ENCODE data around the gene PTP4A2. TPM values are rescaled to one million over a fixed set of nuclear protein-coding genes. Genes with fewer than 3 reads are reported as not detected.
A peak's percentile ranks its signal among the peaks of the same experiment; 100 is the strongest.

Gene PTP4A2
- total and polyA plus RNA-seq, 11 donors, result 74.4 to 354 (median 242) TPM

DNA sequence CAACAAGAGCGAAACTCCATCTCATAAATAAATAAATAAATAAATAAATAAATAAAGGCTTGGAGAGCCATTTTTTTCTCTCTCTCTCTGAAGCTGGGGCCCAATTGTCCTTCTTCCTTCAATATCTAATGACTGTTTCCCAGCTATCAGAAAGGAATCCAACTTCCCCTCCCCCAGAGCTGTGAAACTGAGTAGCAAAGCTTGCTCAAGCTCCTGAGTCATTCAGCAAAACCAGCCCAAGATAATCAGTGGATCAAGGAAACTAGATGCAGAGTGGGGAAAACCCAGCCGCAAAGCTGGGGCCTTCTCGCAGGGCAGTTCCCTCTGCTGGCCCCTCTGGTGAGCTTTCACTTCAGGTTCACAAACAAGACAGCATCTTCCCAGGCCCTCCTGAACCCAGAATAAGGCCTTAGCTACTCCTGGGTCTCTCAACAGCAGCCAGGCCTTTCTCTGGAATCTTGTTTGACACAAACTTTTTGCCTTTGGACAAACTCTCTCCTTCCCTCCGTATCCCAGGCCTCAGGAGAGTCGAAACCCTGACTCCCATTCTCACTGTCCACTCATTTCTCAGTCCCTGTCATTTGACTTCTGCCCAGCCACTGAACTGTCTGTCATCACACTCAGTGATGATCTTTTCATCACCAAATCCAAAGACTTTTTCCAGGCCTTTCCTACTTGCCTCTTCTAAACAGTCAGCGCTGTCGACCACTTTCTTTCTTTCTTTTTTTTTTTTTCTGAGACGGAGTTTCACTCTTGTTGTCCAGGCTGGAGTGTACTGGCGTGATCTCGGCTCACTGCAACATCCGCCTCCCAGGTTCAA lies 18.0 kb upstream of the PTP4A2 start:
- WGBS, 4 donors, result 63 to 68% (median 65%) methylated on average over 11 of the region's 11 CpGs
- peaks cover 10 to 93% (median 34%) of the 10 kb centered on the region in 12 donors for H3K4me1 ChIP-seq

DNA sequence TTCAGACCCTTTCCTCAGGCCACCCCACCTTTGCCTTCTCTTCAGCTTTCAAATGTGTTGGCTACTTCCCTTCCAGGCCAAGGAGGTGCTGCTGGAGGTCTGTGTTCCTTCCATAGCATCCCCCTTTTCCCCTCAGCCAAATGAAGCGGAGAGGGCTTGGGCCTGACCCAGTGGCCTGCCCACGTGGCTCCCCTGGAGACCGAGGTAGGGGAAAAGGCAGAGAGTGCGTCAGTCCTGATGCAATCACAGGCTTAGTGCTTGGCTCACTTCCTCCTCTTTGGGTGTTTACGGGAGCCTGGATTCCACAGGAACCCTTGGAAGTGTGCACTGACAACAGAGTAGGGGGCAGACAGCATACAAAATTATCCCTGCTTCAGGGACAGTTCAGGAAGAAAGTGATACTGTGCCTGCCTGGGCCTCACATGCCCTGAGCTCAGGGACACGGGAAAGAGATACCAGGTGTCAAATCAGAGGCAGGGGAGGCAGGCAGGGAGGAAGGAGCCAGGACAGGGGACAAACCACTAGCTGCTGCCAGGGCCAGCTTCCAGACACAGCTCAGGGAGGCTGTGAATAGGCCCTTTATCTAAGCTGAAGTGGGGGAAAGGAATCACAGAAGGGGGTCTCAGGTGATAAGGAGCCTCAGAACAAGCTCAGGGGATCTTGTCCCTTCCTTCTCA lies 16.6 kb upstream of the PTP4A2 start:
- peaks cover 10 to 81% (median 34%) of the 10 kb centered on the region in 12 donors for H3K4me1 ChIP-seq
- peak; percentile 87 to 95 (median 90) for DNase-seq
- H3K4me3 ChIP-seq, result no peak overlapping the region
- peak overlapping the region; percentile 89 to 94 (median 91) for H3K27ac ChIP-seq
- H3K36me3 ChIP-seq, result no peaks in the 10 kb centered on the region
- WGBS, 4 donors, result 9 to 17% (median 12%) methylated on average over 6 of the region's 6 CpGs
- intact Hi-C loops (cut with DNase I), result no loop called here
- H3K27me3 ChIP-seq, result no peaks in the 10 kb centered on the region
- no peaks in the 10 kb centered on the region for H3K9me3 ChIP-seq
- TF ChIP-seq, protein P1, sequence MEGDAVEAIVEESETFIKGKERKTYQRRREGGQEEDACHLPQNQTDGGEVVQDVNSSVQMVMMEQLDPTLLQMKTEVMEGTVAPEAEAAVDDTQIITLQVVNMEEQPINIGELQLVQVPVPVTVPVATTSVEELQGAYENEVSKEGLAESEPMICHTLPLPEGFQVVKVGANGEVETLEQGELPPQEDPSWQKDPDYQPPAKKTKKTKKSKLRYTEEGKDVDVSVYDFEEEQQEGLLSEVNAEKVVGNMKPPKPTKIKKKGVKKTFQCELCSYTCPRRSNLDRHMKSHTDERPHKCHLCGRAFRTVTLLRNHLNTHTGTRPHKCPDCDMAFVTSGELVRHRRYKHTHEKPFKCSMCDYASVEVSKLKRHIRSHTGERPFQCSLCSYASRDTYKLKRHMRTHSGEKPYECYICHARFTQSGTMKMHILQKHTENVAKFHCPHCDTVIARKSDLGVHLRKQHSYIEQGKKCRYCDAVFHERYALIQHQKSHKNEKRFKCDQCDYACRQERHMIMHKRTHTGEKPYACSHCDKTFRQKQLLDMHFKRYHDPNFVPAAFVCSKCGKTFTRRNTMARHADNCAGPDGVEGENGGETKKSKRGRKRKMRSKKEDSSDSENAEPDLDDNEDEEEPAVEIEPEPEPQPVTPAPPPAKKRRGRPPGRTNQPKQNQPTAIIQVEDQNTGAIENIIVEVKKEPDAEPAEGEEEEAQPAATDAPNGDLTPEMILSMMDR (IDR thresholded peaks at IDR 0.05), result no peak
- peak in 1 of 2 donors; percentile 41 for TF ChIP-seq POLR2A (IDR thresholded peaks at IDR 0.05)
- peak; percentile 90 to 94 (median 92) for ATAC-seq

More for the DNA sequence above, 18.0 kb upstream of the PTP4A2 start:
- no peak overlapping the region for H3K4me3 ChIP-seq
- peak overlapping the region; percentile 89 to 94 (median 91) for H3K27ac ChIP-seq
- TF ChIP-seq, protein P1 (IDR thresholded peaks at IDR 0.05), result peak in 5 of 12 donors; percentile 19 to 41 (median 24)
- TF ChIP-seq POLR2A (IDR thresholded peaks at IDR 0.05), result peak in 1 of 2 donors; percentile 49
- peak; percentile 74 to 78 (median 76) for DNase-seq
- H3K9me3 ChIP-seq, result no peaks in the 10 kb centered on the region
- peak in 3 of 4 donors; percentile 51 to 53 (median 53) for ATAC-seq
- H3K27me3 ChIP-seq, result no peaks in the 10 kb centered on the region
- intact Hi-C loops (cut with DNase I), result no loop called here
- H3K36me3 ChIP-seq, result no peaks in the 10 kb centered on the region

DNA sequence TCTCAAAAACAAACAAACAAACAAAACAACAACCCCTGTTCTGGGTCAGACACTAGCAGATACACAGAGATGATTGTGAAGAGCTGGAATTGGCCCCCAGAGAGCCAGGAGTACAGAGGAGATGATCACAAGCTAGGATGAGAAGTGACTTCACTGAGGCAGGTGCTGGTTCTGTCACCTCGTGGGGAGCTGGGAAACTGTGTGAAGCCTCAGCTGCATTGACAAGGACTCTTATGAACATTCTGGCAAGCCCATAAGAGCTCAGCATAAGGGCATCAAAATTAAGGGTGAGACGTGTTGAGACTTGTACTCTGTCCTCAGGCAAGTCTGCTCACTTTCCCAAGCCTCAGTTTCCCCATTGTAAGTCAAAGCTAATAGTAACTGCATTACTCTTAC lies 14.7 kb upstream of the PTP4A2 start:
- intact Hi-C loops (cut with DNase I), result no loop called here
- Histone ChIP-seq H3K27me3 (no peaks in the 10 kb centered on the region), H3K9me3 (no peaks in the 10 kb centered on the region), H3K27ac (peak overlapping the region in 5 of 12 donors; percentile 79 to 94 (median 91)), H3K4me1 (peaks cover 10 to 63% (median 34%) of the 10 kb centered on the region in 12 donors), H3K4me3 (no peak overlapping the region), H3K36me3 (no peaks in the 10 kb centered on the region)
- no peak for ATAC-seq
- 58 to 66% (median 62%) methylated on average over 2 of the region's 2 CpGs for WGBS, 4 donors
- TF ChIP-seq, protein P1 (IDR thresholded peaks at IDR 0.05), result no peak
- TF ChIP-seq POLR2A (IDR thresholded peaks at IDR 0.05), result no peak
- DNase-seq, result no peak

GRCh38 chr1:31951276-31951675 lies 13.1 kb upstream of the PTP4A2 start:
- Histone ChIP-seq H3K36me3 (no peaks in the 10 kb centered on the region), H3K4me1 (peaks cover 10 to 47% (median 31%) of the 10 kb centered on the region in 12 donors), H3K4me3 (no peak overlapping the region), H3K9me3 (no peaks in the 10 kb centered on the region), H3K27me3 (no peaks in the 10 kb centered on the region), H3K27ac (peak overlapping the region; percentile 20 to 94 (median 68))
- no peak for DNase-seq
- WGBS, 4 donors, result 45 to 54% (median 47%) methylated on average over 4 of the region's 4 CpGs
- no peak for ATAC-seq
- intact Hi-C loops (cut with DNase I), result no loop called here
- TF ChIP-seq, protein P1 (IDR thresholded peaks at IDR 0.05), result no peak
- TF ChIP-seq POLR2A (IDR thresholded peaks at IDR 0.05), result no peak
